Stimulated activated CD4-positive, alpha-beta T cell treated with anti-CD3 and anti-CD28 coated beads, Interleukin-1b, Interleukin-23, amount 100 ng/mL, for 1 hour (primary cell): ENCODE data around the gene SLC35F4.

Experiments
- DNase-seq, 2 donors: peaks; one replicate each; pipeline ENCODE4 v3.0.0-alpha.2; 2020; ENCODE audit warnings: low read depth in 2 of 2

SLC35F4 gene

DNA sequence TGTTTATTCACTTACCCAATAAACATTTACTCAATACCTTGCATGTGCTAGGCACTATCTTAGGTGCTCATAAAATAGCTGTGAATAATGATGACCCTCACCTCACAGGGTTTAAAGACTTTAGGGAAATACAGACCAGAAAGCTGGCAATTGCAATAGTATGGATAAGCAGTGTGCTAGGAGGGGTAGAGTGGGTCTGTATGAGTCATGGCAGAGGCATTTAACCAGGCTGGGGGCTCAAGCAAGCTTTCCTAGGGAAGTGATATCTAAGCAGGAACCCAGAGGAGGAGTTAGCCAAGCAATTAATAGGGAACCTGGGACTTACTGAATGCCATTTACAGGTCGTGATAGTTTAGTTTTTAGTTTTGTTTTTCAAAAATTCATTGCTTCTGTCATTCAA is 248.4 kb downstream of the SLC35F4 start:
- no peak for DNase-seq

DNA sequence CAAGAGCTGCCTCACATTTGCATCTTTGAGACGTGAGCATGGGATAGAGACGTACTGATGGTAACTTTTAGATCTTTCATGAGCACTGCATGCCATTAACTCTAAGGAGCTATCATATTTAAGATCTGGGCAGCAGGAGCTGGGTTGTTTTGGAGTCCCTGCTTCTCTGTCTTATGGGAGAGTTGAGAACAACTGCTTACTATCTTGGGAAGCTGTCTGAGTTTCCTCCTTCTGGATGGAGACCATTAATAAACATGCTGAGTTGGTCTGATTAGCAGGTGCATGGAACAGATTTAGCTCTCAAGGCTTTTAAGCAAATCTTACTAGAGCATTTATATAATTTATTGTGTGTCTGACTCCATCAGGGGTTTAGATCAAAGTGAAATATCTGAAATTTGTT is 252.9 kb downstream of the SLC35F4 start:
- no peak for DNase-seq

DNA sequence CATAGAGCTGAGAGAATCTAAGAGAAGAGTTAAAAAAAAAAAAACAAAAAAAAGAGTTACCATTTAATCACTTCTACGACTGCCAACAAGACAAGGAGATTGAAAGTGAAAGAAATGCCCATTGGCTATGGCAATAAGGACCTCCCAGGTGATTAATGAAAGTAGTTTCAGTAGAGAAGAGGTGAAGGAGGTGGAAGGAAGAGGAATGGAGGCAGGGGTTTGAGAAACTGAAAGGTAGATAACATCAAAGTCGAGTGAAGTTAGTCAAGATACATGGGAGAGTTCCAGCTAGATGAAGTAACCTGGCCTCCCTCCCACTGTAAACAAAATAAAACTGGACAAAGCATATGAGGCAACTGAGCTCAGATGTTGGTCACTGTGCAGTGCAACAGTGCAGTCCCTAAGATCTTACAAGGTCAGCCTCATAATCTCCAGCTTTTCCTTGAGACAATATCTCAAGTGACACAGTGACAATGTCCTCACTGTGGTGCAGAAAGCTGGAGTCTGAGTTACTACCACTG is 254.3 kb downstream of the SLC35F4 start:
- no peak for DNase-seq

DNA sequence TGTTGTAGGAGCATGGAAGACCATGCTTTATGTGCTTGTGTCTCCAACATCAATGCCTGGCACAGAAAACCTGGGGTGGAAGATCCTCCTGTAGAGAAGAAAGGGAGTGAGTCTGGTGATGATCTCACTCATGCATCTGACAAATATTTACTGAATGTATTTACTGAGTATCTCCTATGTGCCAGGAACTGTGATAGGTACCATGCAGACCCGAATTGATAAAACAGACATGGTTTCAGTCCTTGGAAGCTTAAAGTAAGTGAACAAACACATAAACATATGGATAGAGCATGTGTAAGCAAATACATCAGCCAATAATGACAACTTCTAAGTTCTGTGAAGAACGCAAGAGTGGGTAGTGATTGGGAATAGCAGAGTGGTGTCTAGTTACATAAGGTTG is 255.3 kb downstream of the SLC35F4 start:
- DNase-seq = no peak

DNA sequence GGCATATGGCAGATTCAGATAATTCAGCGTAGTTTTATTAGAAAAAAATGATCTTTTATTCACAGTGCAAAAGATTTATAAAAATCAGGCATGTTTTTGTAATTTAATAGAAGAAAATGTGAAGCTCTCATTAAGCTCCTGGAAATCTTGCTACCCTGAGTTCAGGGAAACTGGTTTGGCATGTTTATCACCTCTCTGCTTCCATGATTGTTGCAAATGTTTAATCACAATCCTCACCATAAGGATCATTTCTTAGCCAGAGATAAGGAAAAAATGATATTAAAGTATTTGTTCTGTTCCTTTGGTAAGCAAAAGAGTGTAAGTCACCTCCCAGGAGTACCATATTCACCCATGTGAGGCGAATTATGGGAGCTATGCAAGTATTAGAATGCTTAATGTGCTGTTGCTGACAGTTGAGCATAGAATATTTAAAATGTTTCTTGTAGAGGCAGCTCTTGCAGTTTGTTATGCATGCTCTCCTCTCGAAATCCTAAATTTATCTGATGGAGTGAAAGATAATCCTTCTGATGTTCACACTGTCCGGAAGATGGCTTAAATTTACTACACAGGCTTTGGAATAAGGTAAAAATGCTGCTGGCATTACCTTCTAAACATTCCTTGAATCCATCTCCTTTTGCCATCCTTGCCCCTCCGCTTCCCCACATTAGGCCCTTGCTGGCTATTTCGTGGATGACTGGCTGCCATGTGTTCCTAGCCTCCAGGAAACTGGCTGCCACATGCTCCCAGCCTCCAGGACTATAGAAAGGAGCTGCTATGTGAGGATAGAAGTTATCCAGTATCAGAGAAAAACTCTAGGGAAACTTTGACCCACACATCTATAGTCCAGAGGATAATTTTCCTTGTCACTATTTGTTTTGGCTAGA is 256.5 kb downstream of the SLC35F4 start:
- no peak for DNase-seq

DNA sequence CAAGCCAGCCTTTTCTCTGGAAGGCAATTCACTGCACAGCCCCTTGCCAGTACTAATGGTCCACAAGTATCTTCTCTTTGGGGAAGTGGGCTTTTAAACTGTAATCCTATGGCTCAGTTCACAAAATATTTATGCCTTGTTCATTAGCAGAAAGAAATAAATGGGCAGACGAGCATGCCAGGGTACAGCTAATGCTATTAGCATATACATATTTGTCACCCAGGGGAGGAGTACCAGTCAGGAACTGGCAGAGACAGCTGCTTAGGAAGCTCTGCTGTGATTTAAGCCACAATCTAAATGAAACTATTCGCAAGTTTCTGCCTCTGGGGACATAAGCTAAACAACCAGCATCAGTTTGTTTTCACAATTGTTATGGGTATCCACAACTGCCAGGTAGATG is 258.8 kb downstream of the SLC35F4 start:
- DNase-seq = no peak

DNA sequence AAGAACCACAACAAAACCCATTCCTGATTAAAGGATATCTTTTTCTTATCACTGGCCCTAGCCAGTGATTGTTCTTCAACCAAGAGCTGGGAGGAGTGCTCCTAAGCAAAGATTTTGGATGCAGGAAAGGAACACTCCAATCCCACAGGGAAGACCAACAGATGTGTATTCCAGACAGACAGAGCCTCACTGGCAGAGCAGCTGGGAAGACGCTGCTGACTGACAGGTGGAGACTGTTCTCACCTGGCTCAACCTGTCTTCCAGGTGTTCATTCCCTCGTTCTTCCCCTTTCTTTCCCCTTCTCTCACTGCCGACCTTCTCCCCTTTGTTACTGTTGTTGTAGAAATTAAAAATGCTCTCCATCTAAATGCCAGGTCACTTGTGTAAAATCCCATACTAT is 282.5 kb downstream of the SLC35F4 start:
- no peak for DNase-seq

DNA sequence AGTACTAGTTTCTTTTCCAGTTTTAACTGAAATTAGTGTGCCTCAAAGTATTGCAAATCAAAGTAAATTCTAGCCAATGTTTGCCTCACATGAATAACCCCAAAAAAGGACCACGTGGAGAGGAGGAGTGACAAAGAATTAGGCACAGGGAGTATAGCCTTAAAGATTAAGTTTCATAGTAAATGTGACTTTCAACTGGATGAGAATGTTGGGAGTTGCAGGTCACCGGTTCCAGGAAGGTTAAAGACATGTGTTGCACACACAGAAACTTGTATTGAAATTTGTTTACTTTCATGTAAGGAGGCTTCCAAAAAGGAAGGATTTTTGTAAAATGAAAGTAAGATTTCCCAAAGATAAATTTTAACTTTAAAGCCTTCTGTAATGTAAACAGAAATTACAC is 283.1 kb downstream of the SLC35F4 start:
- DNase-seq = no peak

DNA sequence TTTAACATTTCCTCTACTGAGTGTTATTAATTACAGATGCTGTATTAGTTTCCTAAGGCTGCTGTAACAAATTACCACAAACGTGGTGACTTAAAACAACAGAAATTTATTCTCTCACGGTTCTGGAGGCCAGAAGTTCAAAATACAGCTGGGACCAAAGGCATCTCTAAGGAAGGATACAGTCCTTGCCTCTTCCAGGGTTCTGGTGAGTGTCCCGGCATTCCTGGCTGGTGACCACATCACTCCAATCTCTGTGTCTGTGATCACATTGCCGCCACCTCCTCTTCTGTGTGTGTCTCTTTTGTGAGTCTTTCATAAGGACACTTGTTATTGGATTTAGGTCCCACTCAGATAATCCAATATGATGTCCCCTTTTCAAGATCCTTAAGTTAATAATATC is 287.1 kb downstream of the SLC35F4 start:
- no peak for DNase-seq

DNA sequence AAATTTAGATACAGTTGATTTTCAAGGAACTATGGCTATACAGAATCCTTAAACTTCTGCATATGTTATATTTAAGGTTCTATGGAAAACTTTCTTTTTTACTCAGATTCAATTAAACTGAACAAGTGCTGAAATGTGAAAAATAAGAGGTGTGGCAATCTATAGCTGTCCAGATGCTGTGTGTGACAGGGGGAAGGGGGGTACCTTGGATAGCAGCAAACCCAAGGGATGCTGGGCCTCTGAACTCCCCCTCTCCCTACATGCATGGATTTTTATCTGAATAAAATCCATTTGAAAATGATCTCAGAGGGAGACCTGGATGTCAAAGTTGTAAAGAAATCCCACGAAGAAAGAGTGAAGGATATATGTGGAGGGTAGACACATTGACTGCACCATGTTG is 289.4 kb downstream of the SLC35F4 start:
- DNase-seq = no peak

DNA sequence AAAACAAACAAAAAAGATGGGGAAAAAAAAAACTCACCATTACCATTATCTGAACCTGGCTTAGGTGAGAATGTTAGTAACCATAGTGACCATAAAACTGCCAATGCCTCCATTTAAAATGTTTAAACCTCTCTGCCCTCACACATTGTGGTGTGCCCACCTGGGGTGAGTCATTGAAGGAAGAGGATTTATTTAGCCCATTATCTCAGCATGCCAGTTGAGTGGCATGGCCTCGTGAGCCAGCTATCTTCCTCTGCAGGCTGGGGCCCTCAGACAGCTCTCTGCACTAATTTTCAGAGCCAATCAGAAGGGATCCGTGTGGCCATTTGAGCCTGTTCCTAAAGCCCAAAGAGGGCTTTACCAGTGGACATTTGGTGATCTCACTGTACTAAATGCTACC is 290.4 kb downstream of the SLC35F4 start:
- no peak for DNase-seq

DNA sequence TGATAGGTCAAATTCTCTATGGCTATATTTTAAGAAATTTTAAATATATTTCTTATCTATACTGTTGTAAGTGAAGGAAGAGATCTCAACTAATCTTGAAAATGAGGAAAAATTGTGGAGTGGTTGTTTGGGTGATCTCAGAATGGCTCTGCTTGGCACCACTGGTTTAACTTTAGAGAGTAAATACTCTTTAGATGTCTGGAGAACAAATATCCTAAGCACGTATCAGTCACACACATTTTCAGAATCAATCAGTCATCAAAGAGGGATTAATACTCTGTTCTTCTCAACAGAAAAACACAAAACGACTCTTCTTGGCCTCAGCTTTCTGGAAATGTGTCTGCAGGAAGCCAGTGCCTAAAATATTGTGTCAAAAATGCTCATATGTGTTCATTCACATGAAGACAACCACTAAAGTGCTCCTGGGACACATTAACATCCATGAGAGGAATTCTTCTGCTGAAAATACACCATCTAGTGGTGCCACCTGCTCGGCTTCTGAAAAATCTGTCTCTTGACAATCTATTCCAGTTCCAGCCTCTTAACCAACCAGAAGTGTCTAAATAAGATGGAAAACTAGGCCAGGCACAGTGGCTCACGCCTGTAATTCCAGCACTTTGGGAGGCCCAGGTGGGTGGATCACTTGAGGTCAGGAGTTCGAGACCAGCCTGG is 291.1 kb downstream of the SLC35F4 start:
- no peak for DNase-seq

DNA sequence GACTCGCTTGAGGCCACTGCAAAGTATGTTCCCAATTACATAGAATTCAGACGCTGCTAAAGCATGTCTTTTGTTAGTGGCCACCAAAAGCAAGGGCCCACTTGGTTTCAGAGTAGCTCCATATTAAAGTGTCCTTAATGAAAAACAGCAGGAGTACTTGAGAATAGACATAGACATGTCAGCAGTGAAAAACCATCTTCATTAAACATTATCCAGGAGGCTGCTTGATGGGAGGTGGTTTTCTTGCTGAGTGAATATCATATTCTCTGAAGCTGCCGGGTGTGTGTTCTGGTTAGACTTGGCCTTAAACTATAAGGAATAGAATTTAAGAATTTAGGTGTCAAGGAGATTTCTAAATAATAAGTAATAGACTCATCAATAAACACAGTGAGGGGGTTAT is 292.7 kb downstream of the SLC35F4 start:
- DNase-seq = no peak

DNA sequence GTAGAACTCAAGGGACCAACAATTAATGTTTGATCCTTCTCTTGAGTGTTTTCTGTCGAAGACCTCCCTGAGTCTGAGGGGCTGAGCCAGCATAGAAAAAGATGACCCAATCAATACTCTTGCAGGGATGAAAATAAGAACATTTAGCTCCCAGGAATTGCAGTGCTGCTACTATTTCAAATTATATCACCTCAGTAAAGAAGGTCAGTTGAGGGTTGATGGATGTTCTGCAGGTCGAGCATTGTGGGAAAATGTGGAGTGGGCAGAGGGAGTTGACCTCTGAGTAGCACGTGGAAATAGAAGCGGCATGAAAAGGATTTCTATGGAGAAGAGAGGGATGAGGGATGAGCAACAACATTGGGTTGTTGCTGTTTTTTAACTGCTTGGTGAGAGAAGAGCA is 297.3 kb downstream of the SLC35F4 start:
- DNase-seq = no peak

DNA sequence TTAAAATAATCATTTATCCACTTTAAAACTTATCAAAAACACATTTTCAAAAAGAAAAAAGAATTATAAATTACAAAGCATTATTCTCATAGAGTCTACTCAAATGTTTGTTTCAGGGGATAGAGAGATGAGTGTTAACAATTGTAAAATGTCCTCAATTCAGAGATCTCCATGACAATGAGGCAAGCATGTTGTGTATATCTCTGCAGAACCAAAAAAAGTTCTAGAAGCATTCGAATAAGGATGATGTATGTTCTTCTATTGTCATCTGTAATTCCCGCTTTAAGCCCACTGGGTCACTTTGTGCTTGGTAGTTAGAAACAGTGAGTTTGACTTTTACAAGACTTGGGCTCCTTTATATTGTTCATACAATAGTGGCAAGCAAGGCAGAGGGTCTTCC is 298.7 kb downstream of the SLC35F4 start:
- DNase-seq = no peak

DNA sequence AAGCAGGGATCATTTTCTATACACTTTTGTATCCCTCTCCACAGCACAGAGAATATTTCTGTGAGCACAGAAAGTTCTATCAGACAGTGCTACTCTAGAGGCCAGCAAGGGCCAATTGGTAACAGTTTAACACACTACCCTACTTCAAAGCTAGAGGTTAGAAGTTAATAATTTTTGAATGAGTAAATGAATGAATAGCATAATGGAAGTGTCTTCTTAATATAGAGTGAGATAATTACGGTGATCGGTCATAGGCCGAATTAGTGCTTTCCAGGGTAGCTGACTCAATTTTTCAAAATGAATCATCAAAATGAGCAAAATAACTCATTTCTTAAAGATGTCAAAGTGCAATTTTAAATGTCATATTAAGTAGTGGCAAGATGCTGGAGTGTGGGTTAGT is 305.2 kb downstream of the SLC35F4 start:
- DNase-seq = no peak

DNA sequence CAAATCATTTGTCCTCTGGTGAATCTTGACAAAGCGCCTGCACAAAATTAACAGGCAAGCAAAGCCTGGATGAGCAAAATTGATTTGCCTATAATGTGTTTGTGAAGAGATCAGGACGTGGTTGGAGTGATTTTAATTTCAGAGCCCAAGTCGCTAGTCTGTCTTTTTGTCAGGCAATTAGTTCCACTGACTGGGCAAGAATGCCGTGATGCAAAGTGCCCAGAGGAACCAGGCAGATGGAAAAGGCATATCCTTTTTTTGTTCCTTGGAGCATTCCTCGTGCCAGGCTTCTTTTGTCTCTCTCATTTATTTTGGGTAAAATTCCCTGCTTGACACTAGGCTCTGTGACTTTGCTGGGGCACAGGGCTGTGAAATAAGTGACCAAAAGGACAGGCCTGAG is 306.3 kb downstream of the SLC35F4 start:
- DNase-seq = no peak

DNA sequence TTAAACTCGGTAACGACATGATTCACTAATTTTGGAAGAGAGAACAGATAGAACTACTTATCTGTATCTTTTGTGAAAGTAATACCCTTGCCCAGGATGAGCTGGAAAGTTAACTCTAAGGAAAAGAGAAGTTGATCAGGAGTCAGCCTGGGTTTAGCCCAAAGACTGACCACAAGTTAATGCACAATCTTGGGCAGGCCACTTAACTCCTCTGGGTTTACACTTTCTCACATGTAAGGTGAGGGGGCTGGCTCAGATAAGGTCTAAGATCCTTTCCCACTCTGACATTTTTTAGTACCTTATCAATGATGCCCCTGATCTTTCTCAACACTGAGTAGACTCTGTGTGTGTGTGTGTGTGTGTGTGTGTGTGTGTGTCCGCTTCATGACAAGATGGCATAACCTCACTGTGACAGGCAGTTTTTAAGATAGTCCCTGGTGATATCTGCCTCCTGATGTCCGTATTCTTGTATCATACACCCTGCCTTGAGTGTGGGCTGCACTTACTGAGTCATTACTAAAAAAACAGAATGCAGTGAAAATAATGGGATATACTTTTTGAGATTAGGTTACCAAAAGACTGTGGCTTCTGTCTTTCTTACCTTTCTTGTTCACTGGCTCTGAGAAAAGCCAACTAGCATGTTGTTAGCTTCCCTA is 316.0 kb downstream of the SLC35F4 start:
- DNase-seq = no peak

DNA sequence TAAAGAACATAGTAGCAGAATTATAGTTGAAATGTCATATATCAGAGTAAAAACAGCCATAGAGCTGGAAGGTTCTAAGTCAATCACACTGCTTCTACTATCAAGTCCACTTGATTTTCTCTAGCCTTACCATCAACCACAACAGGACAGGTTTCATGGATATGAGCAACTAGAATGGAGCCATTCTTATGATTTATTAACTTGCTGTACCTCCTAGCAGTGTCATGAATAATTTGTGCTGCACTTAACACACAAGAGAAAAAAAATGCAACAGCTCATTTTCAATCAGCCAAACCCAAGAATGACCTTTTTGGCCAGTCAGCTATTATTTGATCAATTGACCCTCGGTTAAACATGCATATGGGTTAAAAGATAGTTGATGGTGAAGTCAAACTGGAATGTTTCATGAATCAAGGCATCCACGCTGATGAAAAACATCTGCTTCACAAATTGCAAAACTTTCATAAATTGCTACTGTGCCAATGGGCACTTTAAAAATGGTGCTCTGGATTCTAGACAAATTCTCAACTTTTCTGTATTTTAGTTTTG is 316.8 kb downstream of the SLC35F4 start:
- no peak for DNase-seq

DNA sequence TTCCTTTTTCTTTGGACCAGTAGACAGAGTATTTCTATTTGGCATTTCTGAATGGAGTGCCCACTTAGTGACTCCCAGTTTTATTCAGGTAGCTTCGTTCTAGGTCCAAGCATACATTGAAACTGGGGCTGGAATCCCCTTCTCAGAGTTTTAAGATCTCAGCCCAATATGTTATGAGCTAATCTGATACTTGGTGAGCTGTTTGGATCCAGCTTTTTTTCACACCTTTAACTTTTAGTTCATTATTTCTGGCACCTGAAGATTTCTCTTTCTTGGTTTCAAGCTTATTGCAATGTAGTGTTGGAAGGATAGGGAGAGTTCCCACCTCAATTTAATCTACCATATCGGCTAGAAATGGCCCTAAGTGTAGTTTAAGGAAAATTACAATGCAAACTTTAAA is 318.8 kb downstream of the SLC35F4 start:
- no peak for DNase-seq

DNA sequence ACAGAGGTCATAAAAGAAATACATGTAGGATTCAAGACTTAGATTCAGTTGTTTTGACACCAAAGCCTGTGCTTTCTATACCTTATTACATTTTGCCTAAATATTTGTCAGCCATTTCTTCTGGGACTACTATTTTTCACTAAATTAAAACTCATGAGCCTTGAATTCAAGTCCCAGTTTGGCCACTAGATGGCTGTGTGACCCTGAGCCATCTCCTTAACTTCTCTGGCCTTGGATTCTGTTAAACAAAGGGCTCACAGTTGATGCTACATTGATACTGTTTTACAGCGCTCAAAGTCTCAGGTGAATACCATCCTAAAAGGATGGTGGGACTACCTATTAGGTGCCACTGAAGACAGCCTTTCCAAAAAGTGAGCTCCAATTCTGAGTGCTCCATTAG is 332.7 kb downstream of the SLC35F4 start:
- no peak for DNase-seq

DNA sequence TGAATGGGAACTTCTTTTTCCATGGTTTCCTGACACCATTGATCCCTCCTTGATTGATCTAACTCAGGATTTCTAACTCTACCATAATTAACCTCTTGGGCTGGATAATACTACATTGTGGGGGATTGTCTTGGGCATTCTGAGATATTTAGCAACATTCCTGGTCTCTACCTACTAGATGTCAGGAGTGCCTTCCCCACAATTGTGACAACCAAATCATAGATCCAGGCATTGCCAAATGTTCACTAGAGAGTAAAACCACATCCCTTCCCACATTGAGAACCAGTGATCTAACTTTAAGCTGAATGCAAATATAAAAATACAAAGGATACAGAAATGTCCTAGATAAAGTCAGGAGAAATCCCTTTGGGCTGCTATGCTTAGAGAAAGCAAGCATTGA is 335.3 kb downstream of the SLC35F4 start:
- no peak for DNase-seq
